ENCODE results near the gene ZNF765.
"Not testable (repeated sequence)": the region's sequence is repeated elsewhere in the genome, so short reads cannot be mapped to it uniquely, and the experiment has no call there.

- not testable (repeated sequence) for TF ChIP-seq CTCF (IDR thresholded peaks at IDR 0.05); ZNF317 (CRISPR knock-in tag; IDR thresholded peaks at IDR 0.05; ENCODE audit: borderline replicate concordance, low read depth); CBFB (CRISPR knock-in tag; IDR thresholded peaks at IDR 0.05; ENCODE audit: low read depth); MAX (CRISPR knock-in tag; IDR thresholded peaks at IDR 0.05); NR2C2 (CRISPR knock-in tag; IDR thresholded peaks at IDR 0.05); ETV6 (CRISPR knock-in tag; IDR thresholded peaks at IDR 0.05); FOXP1 (CRISPR knock-in tag; IDR thresholded peaks at IDR 0.05; ENCODE audit: borderline replicate concordance)
Measured at GRCh38 chr19:53395840-53396524, 1.0 kb downstream of the ZNF765 start.
